T-helper 1 cell treated with Interleukin-12 subunit alpha and Interleukin-12 subunit beta and Interleukin-4 antibody, amounts not matched to agents 30 ng/mL and 1 ng/mL, for 36 hours (primary cell): Measurements from ENCODE around the gene SIRT4. TPM values are rescaled to one million over a fixed set of nuclear protein-coding genes. Genes with fewer than 3 reads are reported as not detected.
"Not testable (repeated sequence)": the region's sequence is repeated elsewhere in the genome, so short reads cannot be mapped to it uniquely, and the experiment has no call there.

Source experiments
- intact Hi-C: fragments of 100-400 bp; cut with micrococcal nuclease; formaldehyde crosslinking; loops from one replicate; pipeline ENCODE4 v1.15.1; 2024
- total RNA-seq: library from RNA; stranded (reverse); gene quantifications from 2 replicates; pipeline ENCODE4 v1.2.3, GENCODE V29; 2022

Gene SIRT4
- total RNA-seq, 1 donor from 2014 or later: 1.6 TPM

DNA sequence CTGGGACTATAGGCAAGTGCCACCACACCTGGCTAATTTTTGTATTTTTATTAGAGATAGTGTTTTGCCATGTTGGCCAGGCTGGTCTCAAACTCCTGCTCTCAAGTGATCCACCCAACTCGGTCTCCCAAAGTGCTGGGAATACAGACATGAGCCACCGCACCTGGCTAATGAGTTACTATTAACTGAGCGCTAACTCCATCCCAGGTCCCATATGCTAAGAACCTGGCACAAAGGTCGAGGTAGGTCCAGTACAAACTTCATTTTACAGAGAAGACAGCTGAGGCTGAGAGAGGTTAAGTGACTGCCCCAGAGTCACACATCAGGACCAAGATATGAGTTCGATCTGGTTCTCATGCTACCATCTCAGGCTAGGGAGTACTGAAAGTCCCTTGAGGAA, 29.9 kb downstream of the SIRT4 start:
- intact Hi-C loops: no loop called here

DNA sequence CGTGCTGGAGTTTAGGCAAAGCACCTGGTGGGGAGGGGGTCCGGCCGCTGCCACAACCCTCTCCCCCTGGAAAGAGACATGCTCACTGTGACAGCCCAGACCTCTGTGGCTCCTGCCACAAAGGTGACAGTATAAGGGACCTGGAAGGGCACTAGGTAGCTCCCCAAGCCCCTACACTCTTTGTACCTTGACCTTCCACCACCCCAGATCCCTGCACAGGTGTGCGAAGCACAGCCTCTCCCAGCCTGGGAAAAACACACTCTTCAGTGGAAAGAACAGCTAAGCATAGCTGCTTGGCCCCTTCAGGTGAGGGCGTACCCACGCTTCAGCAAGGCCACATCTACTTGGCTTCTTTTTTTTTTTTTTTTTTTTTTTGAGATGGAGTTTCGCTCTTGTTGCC, 30.4 kb downstream of the SIRT4 start:
- intact Hi-C loops: no loop called here

DNA sequence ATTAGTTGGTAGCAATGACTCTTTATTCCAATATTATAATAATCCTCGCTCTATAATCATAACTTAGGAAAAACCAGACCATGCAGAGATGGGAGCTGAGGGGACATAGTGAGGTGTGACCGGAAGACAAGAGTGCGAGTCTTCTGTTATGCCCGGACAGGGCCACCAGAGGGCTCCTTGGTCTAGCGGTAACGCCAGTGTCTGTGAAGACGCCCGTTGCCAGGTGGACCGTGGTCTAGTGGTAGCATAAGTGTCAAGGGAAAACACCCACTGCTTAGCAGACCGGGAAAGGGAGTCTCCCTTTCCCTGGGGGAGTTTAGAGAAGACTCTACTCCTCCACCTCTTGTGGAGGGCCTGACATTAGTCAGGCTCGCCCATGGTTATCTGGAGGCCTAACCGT, 33.3 kb downstream of the SIRT4 start:
- intact Hi-C loops: not testable (repeated sequence)

DNA sequence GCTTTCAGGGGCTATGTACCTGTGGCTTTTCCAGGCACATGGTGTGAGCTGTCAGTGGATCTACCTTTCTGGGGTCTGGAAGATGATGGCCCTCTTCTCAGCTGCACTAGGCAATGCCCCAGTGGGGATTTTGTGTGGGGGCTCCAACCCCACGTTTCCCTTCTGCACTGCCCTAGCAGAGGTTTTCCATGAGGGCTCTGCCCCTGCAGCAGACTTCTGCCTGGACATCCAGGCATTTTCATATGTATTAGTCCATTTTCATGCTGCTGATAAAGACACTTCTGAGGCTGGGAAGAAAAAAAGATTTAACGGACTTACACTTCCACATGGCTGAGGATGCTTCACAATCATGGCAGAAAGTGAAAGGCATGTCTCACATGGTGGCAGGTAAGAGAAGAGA, 34.3 kb downstream of the SIRT4 start:
- intact Hi-C loops: not testable (repeated sequence)

DNA sequence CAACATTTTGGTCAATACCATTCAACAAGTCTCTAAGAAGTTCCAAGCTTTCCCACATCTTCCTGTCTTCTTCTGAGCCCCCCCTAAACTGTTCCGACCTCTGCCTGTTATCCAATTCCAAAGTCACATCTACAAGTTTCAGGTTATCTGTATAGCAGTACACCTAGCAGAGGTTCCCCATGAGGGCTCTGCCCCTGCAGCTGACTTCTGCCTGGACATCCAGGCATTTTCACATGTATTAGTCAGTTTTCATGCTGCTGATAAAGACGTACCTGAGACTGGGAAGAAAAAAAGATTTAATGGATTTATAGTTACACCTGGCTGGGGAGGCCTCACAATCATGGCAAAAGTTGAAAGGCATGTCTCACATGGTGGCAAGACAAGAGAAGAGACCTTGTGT, 35.6 kb downstream of the SIRT4 start:
- intact Hi-C loops: no loop called here

DNA sequence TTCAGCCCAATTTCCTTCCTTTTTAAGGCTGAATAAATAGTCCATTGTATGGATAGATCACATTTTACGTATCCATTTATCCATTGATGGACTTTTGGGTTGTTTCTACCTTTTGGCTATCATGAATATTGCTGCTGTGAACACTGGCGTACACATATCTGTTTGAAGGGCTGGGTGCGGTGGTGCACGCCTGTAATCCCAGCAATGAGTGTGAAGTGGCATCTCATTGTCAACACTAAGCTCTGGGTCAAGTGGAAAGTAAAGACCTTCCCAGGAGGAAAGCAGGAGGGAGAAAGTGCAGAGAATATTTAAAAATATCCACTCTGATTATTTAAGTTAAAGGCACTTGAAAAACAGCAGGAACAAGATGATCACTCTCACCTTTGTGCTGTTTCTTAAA, 37.1 kb downstream of the SIRT4 start:
- intact Hi-C loops: no loop called here

DNA sequence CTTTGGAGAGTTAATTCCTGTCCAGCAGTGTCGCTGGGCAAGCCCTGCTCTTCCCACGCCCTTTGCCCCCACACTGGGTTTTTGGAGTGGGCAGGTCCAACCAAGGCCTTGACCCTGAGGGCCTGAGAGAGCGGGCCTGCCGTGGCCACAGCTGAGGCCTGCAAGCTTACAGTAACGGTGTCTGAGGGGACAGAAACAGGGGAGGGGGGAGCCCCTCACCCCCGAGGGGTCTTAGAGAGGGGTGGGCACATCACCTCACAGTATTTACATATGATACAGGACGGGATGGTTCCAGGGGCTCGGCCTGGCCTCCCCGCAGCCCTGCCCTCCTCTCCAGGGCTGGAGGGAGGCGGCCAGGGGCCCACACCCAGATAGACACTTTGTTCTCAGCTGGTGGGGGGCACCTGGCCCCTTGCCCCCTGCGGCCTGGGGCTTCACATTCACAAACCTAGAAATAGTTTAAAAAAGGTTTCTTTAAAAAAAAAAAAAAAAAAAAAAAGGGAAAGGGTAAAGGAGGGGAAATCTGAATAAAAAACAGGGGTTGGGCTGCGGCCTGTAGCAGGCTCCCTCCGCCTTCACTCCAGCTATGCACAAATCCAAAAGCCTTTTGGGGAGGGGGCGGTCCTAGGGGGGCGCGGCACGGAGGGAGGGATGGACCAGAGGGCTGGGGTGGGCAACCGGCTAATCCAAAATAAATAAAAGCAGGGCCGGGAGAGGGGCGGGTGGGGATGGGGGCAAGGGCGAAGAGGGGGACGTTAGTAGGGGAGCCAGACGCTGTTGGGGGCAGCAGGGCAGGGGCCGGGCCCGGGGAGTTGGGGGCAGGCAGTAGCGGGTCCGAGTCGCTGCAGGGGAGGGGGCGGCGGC, 40.3 kb downstream of the SIRT4 start:
- intact Hi-C loops: no loop called here

DNA sequence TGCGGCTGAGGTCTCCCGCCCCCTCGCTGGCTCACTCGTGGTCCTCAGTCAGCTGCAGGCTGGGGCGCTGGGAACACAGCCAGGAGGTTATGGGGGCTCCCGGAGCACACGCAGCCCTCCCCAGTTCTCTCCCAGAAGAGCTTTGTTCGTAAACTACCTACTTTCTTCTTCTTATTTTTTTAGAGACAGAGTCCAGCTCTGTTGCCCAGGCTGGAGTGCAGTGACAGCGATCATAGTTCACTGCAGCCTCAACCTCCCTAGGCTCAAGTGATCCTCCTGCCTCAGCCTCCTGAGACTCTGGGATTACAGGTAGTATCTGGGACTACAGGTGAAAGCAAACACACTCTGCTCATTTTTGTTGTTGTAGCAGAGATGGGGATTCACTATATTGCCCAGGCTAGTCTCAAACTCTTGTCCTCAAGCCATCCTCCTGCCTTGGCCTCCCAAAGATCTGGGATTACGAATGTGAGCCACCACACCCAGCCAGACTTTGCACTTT, 41.0 kb downstream of the SIRT4 start:
- intact Hi-C loops: no loop called here

DNA sequence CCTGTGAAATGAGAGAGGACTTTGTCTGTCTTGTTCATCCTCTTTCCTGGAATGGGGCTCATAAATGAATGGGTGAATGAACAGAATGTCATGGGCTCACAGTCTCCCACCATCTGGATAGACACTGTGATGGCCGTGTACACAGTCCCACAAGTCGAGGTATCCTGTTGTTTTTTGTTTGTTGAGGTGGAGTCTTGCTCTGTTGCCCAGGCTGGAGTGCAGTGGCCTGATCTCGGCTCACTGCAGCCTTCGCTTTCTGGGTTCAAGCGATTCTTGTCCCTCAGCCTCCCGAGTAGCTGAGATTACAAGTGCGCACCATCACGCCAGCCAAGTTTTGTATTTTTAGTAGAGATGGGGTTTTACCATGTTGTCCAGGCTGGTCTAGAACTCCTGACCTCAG, 41.6 kb downstream of the SIRT4 start:
- intact Hi-C loops: no loop called here

DNA sequence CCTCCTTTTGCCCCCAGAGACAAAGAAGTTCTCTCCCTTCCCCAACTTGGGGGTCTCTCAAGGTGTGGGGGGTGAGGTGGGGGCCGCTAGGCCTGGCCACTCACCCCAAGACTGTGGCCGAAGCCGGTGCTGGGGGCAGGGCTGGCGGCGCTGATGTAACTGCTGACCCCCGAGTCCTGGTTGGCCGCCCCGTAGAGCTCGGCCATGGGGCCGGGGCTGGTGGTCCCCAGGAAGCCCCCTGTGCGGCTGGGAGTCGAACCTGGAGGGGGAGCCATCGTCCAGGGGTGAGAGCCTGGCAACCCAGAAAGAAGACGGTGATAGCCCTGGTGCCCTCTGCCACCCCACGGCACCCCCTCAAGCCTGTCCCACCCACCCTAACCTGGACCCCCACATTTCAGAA, 43.9 kb downstream of the SIRT4 start:
- intact Hi-C loops: no loop called here

DNA sequence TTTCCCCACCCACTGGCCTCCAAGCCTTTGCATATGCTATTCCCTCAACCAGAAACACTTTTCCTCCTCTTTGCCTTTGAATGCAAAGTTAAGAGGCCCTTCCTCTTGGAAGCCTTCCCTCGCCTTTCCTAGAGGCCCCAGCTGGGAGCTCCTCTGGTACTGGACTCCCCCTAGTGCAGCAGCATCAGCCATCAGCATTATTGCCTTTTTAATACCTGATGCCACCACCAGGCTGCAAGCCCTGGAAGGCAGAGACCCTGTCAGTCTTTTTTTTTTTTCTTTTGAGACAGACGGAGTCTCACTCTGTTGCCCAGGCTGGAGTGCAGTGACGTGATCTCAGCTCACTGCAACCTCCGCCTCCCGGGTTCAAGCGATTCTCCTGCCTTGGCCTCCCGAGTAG, 44.6 kb downstream of the SIRT4 start:
- intact Hi-C loops: no loop called here

DNA sequence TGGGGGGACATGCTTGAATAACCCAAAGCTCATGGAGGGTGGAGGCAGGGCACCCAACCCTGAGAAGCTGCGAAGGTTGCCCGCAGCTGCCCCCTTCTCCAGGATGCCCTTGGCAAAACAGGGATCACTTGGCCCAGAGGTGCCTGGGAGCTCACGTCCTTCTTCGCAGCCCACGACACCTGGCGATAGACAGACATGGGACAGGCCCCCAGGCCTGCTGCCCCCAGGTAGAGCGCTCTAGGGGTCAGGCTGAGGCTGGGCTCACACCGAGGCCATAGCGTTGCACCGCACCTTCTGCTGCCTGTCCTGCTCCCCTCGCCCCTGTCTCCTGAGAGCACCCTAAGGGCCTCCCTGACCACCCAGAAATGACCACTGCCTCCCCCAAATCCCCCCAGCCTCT, 45.6 kb downstream of the SIRT4 start:
- intact Hi-C loops: no loop called here

DNA sequence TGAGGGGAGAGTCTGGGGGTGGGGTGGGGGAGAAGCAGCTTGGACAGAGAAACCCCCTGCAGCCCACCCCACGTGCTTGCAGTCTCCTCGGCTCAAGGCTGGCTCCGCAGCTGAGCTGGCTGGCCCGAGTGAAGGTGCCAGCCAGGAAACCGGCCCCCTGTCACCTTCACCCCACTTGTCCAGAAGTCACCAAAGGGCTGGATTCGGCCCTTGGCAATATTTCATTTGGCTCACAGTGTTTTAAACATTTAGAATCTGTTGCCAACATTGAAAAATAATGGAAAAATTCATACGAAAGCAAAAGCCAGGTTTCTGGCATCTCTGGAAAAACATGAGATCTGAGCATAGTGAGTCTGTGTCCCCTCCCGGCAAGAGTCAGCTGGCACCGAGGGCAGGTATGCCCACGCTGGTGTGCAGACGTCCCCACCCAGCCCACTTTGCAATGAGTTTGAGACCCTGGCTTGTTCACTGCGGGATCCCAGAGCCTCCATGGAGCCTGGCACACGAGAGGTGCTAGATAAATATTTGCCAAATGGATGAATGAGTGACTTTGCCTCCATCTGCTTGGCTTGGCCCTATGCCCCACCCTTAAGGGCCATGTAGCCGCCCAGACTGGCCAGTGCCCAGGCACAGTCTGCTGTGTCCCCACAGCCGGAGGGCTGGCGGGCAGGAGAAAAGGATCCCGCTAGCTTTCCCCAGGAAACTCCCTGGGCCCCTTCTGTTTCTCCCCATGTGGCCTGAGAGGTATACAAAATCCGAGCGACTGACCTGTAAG, 48.6 kb downstream of the SIRT4 start:
- intact Hi-C loops: no loop called here

DNA sequence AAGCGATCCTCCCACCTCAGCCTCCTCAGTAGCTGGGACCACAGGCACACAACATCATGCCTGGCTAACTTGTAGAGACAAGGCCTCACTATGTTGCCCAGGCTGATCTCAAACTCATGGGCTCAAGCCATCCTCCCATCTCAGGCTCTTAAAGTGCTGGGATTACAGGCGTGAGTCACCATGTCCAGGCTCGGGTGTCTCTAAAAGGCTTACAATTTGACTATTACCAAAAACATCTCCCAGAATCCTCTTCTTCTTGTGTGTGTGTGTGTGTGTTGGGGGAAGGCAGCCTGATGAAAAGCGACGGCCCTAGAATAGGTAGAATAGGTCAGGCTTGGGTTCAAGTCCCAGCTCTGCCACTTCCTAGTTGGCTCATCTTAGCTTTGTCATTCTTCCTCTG, 50.0 kb downstream of the SIRT4 start:
- intact Hi-C loops: no loop called here

DNA sequence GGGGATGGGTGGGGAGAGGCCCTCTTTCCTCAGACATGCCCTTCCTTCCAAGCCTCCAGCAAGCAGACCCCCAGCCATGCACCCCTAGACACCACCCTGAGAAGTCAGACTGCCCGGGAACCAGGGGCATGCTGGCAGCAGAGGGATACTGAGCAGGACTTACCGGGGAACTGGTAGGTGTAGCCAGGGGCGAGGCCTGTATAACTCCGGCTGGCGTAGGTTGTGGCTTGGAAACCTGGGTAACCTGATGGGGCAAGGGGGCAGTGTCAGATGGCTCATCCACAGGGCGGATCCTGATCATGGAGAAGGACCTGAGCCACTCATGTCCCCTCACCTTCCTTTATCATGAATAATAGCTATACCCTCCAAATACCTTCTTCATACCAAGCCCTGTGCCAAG, 51.0 kb downstream of the SIRT4 start:
- intact Hi-C loops: no loop called here

DNA sequence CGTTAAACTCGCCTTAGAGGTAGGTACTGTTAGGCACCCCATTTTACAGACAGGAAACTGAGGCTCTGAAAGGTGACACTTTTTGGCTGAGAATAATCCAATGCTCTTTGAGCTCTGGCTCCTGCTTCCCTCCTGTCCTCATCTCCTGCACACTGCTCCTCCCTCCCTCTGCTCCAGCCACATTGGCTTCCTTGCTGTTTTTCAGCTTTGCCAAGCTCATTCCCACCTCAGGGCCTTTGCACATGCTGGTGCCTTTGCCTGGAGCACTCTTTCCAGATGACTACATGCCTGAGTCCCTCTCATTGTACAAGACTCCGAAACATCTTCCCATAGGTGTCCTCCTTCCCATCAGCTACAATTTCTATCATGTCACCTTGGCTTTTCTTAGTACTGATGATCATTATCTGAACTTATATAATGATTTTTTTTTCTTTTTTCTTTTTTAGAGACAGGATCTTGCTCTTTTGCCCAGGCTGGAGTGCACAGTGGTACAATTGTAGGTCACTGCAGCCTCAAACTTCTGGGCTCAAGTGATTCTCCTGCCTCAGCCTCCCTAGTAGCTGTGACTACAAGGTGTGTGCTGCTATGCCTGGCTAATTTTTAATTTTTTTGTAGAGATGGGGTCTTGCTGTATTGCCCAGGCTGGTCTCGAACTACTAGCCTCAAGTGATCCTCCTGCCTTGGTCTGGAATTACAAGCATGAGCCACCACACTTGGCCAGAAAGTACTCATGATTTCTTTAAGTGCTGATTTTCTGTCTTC, 51.6 kb downstream of the SIRT4 start:
- intact Hi-C loops: no loop called here

DNA sequence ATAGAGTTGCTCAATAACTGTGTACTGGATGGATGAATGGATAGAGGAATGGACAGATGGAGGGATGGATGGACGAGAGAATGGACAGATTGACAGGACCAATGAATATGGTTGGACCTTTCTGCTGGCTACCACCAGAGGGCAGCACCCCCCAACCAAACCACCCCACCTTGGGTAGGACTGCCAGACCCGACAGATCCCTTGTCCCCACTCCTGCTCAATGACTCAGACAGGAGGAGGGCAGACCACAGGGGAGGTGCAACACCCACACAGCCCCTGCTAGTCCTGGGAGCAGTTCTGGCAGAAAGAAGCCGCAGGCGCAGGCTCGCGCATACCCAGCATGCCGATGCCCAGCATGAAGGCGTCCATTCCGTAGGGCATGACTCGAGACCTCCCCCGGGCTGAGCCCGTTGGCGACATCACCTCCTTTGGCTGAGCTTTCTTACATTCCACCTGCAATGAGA, 54.5 kb downstream of the SIRT4 start:
- intact Hi-C loops: loop anchor here (1.0 to 2.0 kb wide), 3 partner anchors 32 to 112 kb away; no protein-coding TSS in a partner anchor

DNA sequence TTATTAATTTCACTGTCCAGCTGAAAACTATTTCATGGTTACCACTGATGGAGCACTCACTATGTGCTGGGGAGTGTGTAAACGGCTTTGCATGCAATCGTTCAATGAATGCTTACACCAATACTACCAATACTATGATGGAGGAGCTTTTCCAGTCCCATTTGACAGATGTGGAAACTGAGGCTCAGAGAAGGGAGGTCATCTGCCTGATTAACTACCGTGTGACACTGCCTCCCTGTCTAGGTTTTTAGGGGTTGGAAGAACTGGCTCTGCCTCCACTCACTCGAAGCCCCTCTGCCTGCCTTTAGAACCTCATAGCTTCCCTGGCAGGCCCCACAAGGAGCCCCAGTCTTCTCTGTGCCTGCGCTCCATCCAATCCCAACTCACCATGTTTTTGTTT, 55.0 kb downstream of the SIRT4 start:
- intact Hi-C loops: loop anchor here (2.0 kb wide), 1 partner anchor 32 kb away; no protein-coding TSS in a partner anchor

DNA sequence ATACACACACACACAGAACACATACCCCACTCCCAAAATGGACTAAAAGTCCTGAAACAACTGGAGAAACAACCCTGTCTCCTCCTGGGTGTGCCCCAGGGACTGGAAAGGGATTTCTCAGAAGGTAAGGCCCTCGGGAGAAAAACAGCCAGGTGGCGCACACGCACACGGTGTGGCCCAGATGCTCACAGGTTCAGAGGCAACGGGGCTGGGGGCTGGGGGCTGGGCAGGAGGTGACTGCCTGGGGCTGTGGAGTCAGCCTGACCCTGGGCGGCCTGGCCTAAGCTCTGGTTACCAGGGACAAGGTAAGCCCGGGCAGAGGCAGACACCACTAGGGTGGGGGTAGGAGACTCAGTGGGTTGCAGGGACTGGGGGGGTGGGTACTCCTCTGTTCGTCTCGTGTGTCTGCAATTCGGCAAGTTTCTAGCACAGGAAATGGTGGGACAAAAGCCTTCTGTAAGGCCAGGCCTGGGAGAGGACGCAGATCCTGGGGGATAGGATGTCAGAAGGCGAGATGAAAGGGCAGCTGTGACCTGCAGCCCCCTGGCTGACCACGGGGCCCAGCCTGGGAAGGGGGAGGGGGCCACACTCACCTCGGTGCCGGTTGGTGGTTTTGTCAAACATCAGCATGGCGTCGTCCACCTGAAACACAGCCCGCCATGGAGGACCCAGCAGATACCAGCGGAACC, 56.4 kb downstream of the SIRT4 start:
- intact Hi-C loops: no loop called here

DNA sequence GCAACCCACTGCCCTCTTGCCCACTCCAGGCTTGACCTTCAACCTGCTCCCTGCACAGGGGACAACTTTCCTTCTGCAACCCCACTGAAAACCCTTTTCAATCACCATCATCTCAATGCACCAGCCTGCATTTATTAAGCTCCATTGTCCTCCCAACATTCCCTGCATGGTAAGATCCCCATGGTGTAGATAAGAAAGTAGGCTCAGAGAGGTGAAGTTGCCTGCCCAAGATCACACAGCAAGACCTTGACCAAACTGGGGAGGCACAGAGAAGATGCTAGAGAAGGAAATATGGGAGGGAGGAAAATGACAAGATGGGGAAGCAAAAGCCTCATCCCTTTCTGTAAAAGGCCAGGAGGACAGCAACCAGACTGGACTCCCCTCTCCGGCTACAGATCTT, 57.0 kb downstream of the SIRT4 start:
- intact Hi-C loops: no loop called here
